Measurements from ENCODE around the gene NLN.

DNA sequence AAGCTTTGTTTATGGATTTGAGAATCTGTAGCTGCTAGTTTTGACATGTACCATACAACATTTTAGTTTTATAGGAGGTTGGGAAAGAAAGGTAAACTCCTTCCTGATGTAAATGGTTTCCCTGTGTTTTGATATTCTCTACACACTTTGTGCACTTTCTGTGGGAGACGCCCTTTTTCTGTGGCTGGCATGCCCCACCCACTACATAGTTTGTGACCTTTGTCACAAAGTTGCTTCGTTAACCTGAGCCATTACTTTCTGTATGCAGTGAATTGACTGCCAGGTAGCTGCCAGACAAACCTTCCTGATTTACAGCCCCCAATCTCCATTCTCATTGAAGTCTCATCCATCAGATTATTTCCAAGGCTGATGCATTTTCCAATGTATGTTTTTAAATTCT lies 90.6 kb downstream of the NLN start:
- TF ChIP-seq POLR2A (IDR thresholded peaks at IDR 0.05) = no peak
- TF ChIP-seq, protein P1, sequence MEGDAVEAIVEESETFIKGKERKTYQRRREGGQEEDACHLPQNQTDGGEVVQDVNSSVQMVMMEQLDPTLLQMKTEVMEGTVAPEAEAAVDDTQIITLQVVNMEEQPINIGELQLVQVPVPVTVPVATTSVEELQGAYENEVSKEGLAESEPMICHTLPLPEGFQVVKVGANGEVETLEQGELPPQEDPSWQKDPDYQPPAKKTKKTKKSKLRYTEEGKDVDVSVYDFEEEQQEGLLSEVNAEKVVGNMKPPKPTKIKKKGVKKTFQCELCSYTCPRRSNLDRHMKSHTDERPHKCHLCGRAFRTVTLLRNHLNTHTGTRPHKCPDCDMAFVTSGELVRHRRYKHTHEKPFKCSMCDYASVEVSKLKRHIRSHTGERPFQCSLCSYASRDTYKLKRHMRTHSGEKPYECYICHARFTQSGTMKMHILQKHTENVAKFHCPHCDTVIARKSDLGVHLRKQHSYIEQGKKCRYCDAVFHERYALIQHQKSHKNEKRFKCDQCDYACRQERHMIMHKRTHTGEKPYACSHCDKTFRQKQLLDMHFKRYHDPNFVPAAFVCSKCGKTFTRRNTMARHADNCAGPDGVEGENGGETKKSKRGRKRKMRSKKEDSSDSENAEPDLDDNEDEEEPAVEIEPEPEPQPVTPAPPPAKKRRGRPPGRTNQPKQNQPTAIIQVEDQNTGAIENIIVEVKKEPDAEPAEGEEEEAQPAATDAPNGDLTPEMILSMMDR (IDR thresholded peaks at IDR 0.05 in 4 of 5, conservative IDR thresholded peaks at IDR 0.05 in 1 of 5) = no peak

All from gastrocnemius medialis (tissue), 4 donors.